Measurements from ENCODE around the gene VHLL.

Gene VHLL

GRCh38 chr1:156257711-156258110, 41.4 kb downstream of the VHLL start:
- DNase-seq (ENCODE audit: low read depth, low spot score), result no peak

GRCh38 chr1:156253634-156254033, 45.5 kb downstream of the VHLL start:
- no peak for DNase-seq (ENCODE audit: low read depth, low spot score)

GRCh38 chr1:156251527-156251926, 47.6 kb downstream of the VHLL start:
- no peak for DNase-seq (ENCODE audit: low read depth, low spot score)

- DNase-seq (ENCODE audit: low read depth, low spot score), result no peak
These were observed 49.5 kb downstream of the VHLL start for GRCh38 chr1:156249593-156249992.
